ENCODE data around the gene SNRNP70. TPM values are rescaled to one million over a fixed set of nuclear protein-coding genes. Genes with fewer than 3 reads are reported as not detected.

The SNRNP70 gene
- total RNA-seq, 1 experiment from 2014 or later, result 259 TPM

GRCh38 chr19:49132974-49133609 is 47.8 kb downstream of the SNRNP70 start:
- ChIA-PET POLR2A (interaction anchor here (0.8 kb wide), 1 partner anchor 7 kb away, joined by 3 read pairs; no protein-coding TSS in a partner anchor), CTCF (no interaction called here)
- no TSS peak for BruUV-seq (replicated peaks)
- Histone ChIP-seq H3K4me1 (no peaks in the 10 kb centered on the region), H3K9me3 (0 out of 2 replicates have a peak, but pooled peaks cover 4% of the 10 kb centered on the region), H3K36me3 (ENCODE audit: control insufficient read depth, insufficient read depth, low read length) (peaks cover 2% of the 10 kb centered on the region; the same call in 1 of the 2 replicates), H3K27me3 (replicated peaks; ENCODE audit: control insufficient read depth, insufficient read depth, low read length) (no peaks in the 10 kb centered on the region), H3K4me3 (ENCODE audit: low read depth, low read length) (no peak overlapping the region)
- H3K9me3 Mint-ChIP-seq (ENCODE audit: unreplicated experiment), result peaks cover 7% of the 10 kb centered on the region
- H3K4me3 Mint-ChIP-seq (ENCODE audit: unreplicated experiment), result no peak overlapping the region
- peaks cover 14% of the 10 kb centered on the region for H3K4me1 Mint-ChIP-seq (ENCODE audit: low read depth, unreplicated experiment)
- no peak overlapping the region for H3K27ac Mint-ChIP-seq (ENCODE audit: unreplicated experiment)
- DNase-seq, result no peak
- H3K27me3 Mint-ChIP-seq (ENCODE audit: insufficient read depth, unreplicated experiment), result no peaks in the 10 kb centered on the region
- H3K36me3 Mint-ChIP-seq (ENCODE audit: insufficient read depth, unreplicated experiment), result peaks cover 32% of the 10 kb centered on the region
- TF ChIP-seq, protein P1, sequence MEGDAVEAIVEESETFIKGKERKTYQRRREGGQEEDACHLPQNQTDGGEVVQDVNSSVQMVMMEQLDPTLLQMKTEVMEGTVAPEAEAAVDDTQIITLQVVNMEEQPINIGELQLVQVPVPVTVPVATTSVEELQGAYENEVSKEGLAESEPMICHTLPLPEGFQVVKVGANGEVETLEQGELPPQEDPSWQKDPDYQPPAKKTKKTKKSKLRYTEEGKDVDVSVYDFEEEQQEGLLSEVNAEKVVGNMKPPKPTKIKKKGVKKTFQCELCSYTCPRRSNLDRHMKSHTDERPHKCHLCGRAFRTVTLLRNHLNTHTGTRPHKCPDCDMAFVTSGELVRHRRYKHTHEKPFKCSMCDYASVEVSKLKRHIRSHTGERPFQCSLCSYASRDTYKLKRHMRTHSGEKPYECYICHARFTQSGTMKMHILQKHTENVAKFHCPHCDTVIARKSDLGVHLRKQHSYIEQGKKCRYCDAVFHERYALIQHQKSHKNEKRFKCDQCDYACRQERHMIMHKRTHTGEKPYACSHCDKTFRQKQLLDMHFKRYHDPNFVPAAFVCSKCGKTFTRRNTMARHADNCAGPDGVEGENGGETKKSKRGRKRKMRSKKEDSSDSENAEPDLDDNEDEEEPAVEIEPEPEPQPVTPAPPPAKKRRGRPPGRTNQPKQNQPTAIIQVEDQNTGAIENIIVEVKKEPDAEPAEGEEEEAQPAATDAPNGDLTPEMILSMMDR (IDR thresholded peaks at IDR 0.05; ENCODE audit: insufficient read depth in 1 of 2, low read depth in 1 of 2, low read length in 1 of 2, severe bottlenecking in 1 of 2, unreplicated experiment in 1 of 2), result no peak
- intact Hi-C loops (cut with micrococcal nuclease; ENCODE audit: unreplicated experiment), result no loop called here

DNA sequence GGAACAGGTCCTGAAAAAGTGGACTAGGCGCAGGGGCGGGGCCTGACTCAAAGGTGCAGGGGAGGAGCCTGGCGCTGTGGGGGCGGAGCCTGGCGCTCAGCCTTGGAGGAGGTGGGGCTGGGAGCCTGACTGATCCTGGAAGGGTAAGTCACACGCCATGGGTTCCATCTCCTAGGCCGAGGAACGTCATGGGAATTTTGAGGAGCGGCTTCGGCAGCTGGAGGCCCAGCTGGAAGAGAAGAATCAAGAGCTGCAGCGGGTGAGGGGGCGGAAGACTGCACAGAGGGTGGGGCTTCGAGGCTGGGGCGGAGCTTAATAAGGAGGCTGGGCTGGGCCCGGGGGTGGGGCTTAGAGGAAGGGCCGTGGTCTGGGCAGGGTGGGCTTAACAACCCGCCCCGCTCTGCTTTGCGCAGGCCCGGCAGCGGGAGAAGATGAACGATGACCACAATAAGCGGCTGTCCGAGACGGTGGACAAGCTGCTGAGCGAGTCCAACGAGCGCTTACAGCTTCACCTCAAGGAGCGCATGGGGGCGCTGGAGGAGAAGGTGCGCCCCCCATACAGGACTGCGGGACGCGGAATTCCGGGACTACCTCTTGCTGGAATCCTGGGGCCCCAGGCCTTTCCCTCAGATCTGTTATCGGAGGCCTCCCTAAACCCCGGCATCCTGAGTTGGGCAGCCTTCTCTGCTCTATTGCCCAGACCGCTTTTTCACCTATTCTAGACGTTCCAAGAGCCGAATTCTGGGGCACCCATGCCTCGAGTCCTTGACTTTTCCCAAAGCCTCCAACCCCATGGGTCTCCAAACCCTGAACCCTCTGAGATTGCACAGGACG is 48.6 kb downstream of the SNRNP70 start:
- POLR2A ChIA-PET, result interaction anchor here (0.8 kb wide), 1 partner anchor 8 kb away, joined by 3 read pairs; no protein-coding TSS in a partner anchor
- Histone ChIP-seq H3K9me3 (0 out of 2 replicates have a peak, but pooled peaks cover 4% of the 10 kb centered on the region), H3K36me3 (ENCODE audit: control insufficient read depth, insufficient read depth, low read length) (peaks cover 2% of the 10 kb centered on the region; the same call in 1 of the 2 replicates), H3K4me3 (ENCODE audit: low read depth, low read length) (no peak overlapping the region), H3K27me3 (replicated peaks; ENCODE audit: control insufficient read depth, insufficient read depth, low read length) (no peaks in the 10 kb centered on the region), H3K4me1 (no peaks in the 10 kb centered on the region)
- CTCF ChIA-PET, result no interaction called here
- intact Hi-C loops (cut with micrococcal nuclease; ENCODE audit: unreplicated experiment), result no loop called here
- Mint-ChIP-seq H3K27me3 (ENCODE audit: insufficient read depth, unreplicated experiment) (no peaks in the 10 kb centered on the region), H3K36me3 (ENCODE audit: insufficient read depth, unreplicated experiment) (peaks cover 25% of the 10 kb centered on the region), H3K27ac (ENCODE audit: unreplicated experiment) (no peak overlapping the region), H3K9me3 (ENCODE audit: unreplicated experiment) (peaks cover 3% of the 10 kb centered on the region), H3K4me3 (ENCODE audit: unreplicated experiment) (no peak overlapping the region), H3K4me1 (ENCODE audit: low read depth, unreplicated experiment) (peaks cover 6% of the 10 kb centered on the region)
- DNase-seq, result no peak
- BruUV-seq (replicated peaks), result no TSS peak
- TF ChIP-seq, protein P1 (IDR thresholded peaks at IDR 0.05; ENCODE audit: insufficient read depth in 1 of 2, low read depth in 1 of 2, low read length in 1 of 2, severe bottlenecking in 1 of 2, unreplicated experiment in 1 of 2), result no peak

DNA sequence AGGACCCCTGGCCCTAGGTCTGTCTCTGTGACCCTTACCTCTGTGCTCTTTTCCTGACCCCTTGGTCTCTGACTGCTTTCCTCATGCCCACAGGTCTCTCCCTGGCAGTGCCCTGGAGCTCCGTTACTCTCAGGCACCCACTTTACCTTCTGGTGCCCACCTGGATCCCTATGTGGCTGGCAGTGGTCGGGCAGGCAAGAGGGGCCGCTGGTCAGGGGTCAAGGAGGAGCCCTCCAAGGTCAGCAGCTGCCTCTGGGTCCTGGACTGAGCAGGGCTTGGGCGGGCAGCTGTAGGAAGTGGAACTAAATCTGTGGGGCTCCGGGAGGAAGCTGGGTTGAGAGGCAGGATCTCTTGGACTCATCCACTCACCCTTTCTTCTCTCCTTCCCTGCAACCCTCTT is 50.4 kb downstream of the SNRNP70 start:
- ChIA-PET CTCF (interaction anchor here (0.6 to 1.4 kb wide), 2 partner anchors 22 to 27 kb away, joined by 3 read pairs; no protein-coding TSS in a partner anchor), POLR2A (no interaction called here)
- no TSS peak for BruUV-seq (replicated peaks)
- Mint-ChIP-seq H3K36me3 (ENCODE audit: insufficient read depth, unreplicated experiment) (peaks cover 21% of the 10 kb centered on the region), H3K27me3 (ENCODE audit: insufficient read depth, unreplicated experiment) (no peaks in the 10 kb centered on the region), H3K4me1 (ENCODE audit: low read depth, unreplicated experiment) (no peaks in the 10 kb centered on the region), H3K9me3 (ENCODE audit: unreplicated experiment) (no peaks in the 10 kb centered on the region), H3K4me3 (ENCODE audit: unreplicated experiment) (no peak overlapping the region), H3K27ac (ENCODE audit: unreplicated experiment) (no peak overlapping the region)
- intact Hi-C loops (cut with micrococcal nuclease; ENCODE audit: unreplicated experiment), result no loop called here
- TF ChIP-seq, protein P1 (IDR thresholded peaks at IDR 0.05; ENCODE audit: insufficient read depth in 1 of 2, low read depth in 1 of 2, low read length in 1 of 2, severe bottlenecking in 1 of 2, unreplicated experiment in 1 of 2), result no peak
- no peaks in the 10 kb centered on the region; the same call in 1 of the 2 replicates for H3K36me3 ChIP-seq (ENCODE audit: control insufficient read depth, insufficient read depth, low read length)
- H3K27me3 ChIP-seq (replicated peaks; ENCODE audit: control insufficient read depth, insufficient read depth, low read length), result no peaks in the 10 kb centered on the region
- DNase-seq, result no peak
- H3K9me3 ChIP-seq, result 0 out of 2 replicates have a peak, but pooled peaks cover 4% of the 10 kb centered on the region
- H3K4me3 ChIP-seq (ENCODE audit: low read depth, low read length), result no peak overlapping the region
- no peaks in the 10 kb centered on the region for H3K4me1 ChIP-seq

Data from Caco-2 (cell line).